Measurements from ENCODE around the gene FSTL4.

FSTL4 gene

DNA sequence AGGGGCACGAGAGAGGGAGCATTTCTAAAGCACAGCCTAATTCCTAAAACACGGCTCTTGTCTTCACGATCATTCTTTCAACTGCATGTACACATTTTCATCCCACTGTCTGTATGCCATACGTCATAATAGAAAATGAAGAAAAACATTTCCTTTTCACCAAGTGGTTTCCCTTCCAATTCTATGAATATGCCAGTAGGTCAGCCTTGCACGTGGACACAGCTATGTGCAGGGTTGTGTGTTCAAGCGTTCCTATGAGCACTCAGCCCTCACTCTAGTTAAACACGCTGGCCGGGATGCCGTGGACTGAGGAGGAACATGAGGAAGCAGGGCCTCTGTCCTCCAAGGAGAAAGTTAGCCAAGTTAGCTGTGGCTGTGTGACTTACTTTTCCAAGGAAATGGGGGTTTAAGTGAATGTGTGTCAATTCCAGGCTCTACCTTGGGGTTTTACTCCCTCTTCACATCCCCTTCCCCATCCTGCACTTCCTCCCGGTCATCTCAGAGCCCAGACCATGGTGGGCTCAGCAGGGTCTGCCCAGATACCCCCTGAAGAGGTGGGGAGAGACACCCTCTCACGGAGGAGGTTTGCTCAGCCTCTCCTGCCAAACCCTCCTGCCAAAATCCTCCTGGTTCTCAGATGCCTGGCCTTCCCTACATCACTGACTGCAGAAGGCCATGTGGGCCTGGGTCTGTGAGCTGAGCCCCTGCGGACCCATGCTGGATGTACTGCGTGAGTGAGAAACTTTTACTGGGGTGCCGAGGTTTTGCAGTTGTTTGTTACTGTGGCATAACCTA, 230.6 kb downstream of the FSTL4 start:
- no peak for DNase-seq

DNA sequence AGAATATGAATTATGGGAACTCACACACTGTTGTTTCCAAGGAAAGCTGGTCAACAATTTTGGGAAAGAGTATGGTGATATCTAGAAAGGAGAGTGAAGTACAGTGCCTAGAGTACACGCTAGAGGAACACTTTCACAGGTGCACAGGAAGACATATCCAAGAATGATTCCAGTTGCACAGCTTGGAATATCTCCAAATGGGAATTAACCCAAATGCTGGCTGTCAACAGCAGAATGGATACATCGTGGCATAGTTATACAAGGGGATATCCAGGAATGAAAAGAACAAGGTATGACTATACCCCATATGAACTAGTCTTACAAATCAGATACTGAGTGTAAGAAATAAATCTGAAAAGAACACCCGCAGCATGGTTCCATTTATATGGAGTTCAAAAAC, 231.3 kb downstream of the FSTL4 start:
- no peak for DNase-seq

DNA sequence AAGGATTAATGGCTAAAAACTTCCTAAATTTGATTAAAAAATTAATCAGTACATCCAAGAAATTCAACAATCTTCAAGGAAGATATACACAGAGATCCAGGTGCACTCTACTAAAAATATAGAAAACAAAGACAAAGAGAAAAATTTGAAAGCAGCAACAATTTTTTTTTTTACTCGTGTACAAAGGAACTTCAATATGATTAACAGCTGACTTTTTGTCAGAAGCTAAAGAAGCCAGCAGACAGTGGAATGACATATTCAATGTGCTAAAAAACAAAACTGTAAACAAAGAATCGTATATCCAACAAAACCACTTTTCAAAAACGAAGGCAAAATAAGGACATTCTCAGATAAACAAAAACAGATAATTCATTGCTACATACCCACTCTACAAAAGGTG, 234.6 kb downstream of the FSTL4 start:
- DNase-seq, result no peak

DNA sequence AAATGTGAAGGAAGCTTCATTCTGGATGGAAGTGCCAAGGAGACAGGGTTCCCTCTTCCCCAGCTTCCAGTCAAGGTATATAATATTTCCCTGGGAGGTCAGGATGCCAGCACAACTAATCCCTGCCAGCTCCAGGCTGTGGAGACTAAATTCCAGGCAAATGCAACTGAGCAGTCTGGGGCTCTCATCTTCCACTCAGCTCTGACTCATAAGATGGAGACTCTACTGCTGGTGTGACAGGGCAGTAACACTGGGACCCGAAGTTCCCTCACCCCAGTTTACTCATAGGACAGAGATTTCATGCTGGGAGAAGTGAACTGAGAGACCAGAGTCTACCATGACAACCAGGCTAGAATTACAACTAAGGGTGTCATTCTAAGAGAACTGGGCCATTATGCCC, 235.4 kb downstream of the FSTL4 start:
- no peak for DNase-seq

DNA sequence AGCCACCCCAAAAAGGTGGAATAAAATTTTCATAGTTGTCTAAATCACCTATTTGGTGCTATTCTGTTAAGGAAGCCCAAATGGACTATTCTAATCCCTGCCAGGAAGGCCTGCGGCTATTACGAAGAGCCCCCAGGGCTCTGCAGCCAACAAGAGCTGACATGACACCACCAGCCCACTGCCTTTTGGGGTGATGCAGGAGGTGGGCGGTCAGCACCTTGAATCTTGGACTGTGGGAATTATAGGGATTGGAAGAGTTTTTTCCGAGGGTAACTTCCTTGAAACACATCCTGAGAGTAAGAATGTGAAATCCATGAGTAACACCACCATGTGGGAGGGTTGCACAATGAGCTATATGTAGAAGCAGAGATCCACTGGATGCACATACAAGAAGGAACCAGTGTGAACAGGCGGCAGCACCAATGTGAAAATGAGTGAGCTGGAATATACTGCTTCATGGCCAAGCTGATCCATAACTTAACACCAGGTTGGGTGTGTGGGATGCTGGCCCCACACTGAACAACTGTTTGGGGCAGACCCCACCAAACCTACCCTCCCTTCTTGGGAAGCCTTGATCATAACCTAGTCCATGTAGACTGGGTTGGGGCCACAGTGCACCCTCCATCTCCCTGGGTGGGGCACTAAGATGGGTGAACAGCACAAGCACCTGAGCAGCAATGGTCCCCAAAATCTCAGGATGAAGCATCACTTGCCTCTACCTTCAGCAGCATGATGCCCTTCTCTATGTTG, 239.0 kb downstream of the FSTL4 start:
- DNase-seq, result no peak

DNA sequence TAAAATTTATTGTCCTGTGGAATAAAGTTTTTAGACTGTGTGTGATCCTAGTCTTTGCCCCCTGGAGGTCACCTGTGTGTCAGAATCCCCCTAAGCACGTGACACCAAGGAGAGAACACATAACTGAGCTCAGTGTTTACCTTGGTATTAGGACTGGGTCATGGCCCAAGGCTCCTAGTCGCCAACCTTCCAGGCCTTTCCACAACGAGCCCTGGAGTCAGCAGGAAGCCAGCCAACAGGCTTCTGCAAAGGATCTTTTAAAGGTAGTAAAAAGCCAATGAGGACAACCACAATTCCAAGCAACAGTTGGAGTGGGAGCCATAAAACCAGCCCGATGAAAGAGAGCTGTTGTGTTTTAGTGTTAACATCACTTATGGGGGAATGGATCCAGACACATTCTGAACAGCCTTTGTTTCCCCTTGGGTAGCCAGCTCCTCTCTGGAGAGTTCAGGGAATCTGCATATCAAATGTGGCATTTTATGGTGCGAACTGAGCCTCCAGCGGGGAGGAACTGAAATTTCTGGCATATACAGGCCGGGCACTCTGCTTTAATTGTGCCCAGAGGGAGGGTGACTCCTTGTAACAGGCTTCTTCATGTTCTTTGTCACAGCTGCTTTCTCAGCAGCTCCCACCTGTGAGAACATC, 239.9 kb downstream of the FSTL4 start:
- DNase-seq, result no peak

DNA sequence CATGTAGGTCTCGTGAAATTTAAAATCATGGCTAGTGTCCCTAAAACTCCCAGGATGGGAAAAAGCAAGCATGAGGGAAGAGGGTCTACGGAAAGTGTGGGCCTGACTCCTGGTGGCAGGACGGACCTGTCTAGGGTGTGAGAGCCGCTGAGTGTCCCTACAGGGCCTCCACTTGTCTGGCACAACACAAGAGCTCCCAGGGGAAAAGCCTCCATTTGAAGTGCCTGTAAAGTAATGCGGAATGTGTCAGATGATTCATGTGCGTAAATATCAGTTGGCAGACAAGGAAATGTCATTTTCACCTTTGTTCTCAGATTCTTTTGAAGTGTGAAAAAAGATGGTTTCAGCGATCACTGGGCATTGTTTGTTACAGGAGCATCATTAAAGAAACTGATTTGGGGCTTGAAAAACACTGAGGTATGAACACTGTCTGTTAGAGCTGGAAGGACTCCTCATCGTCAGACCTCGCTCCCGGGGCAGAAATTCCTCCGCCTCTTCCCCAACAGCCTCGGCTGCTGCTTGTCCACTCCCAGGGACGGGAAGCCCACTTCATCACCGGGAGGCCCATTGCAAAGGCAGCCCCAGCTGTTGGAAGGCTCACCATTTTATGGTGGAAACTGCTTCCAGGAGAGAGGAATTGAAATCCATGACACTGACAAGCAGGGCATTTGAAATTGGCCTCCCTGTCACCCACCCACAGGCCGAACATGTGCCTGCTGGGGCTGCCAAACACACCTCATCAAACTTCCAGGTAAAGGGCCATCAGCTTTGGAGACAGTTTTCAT, 240.8 kb downstream of the FSTL4 start:
- DNase-seq, result no peak

DNA sequence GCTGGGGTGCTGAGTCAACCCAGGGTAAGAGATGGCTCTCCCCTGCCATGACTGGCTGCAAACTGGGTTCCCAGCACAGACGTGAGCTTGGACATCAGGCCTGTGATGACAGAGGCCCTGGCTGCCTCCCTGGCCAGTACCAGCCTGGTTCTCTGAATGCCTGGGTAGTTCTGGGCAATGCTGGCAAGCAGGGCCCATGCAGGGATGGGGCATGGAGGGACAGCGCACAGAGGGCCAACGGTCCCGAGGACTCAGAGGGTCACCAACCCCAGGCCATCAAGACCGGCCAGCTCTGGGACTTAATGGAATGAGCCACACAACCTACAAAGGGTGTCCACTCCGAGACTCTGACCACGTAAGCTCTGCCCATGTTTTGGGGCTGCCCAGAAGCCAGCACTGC, 241.4 kb downstream of the FSTL4 start:
- DNase-seq, result no peak

DNA sequence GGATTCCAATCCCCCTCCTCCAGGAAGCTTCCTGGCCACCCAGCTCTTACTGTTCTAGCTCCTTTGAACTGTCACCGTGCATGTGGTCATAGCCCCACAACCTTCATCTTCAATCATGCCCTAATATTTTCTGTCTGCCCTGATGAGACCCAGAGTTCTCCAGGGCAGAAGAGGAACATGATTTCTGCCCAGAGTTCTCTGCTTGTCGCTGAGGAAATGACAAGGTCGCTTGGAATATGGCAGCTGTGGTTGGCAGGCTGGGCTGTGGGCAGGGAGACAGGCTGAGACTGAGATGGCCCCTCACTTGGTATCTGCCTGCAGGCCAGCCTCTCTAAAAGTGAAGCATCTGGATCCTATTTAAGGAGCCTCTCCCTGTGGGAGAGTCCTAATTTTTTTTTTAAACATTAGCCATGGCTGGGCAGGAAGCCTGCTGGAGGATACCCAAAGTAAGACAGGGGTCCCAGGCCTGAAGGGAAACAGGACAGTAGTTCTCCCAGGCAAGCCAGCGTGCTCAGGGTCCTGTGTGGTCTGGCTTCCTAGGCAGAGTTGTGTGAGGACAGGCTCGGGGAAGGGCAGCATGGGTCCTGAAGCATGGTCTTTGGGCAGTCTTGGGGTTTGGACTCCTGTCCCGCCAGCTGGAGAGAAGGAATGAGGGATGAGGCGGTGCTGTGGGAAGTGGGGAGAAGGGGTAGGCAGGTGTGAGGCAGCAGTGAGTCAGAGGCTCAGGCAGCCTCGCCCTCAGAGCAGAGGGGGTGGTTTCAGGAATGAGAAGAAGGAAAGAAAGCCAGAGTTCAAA, 242.1 kb downstream of the FSTL4 start:
- no peak for DNase-seq

DNA sequence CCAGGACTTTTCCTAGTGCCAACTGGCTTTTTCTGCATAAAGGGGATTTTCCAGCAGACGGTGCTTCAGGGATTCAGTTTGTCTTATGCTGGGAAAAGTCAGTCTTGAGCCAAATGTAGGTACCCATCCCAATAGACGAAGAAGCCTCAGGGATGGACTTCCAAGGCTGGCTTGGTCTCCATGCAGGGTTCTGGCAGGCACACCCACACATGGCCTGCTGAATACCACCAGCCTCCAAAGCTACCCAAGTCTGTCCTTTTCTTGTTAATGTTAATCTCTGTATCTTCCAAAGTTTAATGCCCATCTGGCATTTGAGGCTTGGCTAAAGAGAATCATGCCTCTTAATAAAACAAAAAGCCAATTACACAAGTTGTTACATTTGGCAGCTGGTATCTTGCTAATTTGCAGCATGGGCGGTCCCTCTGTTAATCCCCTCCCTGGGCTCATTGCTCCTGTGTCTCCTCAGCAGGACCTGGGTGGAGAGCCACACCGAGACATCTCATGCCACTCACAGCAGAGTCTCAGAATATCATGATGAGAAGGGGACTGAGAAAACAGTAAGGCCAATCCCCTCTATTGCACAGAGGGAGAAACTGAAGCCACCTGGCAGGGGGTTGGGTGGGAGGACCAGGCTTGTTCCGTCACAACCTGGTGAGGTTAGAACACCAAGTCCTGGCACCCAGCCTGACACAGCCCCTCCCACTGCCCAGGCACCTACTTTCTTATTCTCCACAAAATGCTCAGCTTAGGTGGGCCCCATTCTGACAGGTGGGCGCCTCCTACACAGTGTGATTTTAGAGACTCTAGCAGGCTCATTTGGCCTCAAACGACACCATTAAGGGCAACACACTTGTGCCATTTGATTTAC, 243.2 kb downstream of the FSTL4 start:
- no peak for DNase-seq

DNA sequence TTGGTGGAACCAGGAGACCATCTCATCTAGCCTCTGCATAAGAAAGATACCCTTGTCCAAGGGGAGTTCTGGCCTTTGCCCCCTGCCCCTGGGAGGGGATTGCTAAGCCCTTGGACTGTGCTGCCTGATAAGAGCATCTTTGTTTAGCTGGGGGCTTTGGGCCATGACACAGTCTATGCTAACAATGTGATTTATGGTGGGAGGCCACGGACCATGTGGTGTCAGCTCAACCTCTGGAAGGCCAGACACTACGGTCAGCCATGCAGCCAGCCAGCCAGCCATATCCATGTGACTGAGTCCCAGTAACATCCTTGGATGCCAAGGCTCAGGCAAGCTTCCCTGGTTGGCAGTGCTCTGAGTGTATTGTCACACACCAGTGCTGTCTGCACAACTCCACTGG, 244.4 kb downstream of the FSTL4 start:
- no peak for DNase-seq

DNA sequence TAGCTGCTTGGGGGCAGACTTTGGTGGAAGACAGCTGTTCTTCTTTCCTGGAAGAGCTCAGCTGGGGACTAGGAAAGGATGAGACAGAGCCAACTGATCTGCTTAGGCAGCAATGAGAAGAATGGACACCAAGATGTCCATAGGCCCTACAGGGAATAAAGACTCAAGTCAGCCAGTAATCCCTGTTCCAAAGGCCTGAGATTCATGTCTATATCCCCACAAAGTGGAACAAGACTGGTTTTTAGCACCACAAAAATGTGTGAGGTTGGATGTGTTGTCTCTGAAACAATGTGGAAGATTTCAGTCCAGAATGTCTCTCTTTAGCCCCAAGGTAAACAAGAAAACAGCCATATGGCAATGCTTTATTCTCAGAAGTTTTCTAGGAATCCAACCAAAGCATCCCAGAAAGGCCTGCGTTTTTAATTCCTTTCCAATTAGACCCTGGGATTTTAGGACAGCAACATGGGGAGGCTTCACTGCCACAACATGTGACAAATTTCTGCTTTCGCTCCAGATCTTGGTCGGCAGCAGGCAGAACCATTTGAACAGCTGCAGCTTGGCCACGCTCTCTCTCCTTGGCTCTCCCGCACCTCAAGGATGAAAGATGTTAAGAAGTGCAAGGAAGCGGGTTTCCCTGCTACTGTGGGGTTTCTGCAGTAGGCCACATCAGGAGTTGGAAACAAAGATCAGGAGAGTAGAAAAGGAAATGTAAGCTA, 245.1 kb downstream of the FSTL4 start:
- no peak for DNase-seq

DNA sequence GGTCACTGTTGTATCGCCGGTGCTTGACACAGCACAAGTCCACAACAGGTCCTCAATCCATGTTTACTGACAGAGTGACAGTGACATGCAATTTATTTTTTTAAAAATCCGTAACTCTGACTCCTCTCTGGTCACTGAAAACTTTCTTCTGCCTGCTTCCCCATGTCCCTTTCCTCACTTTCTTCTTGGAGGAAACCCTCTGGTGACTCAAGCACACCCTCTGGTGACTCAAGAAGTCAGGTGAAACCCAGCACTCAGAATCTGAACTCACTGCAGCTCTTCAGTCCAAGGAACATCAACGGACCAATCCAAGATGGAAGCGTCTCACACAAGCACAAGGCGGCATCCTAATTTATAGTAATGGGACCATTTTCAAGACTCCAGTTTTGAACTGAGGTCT, 245.9 kb downstream of the FSTL4 start:
- no peak for DNase-seq

DNA sequence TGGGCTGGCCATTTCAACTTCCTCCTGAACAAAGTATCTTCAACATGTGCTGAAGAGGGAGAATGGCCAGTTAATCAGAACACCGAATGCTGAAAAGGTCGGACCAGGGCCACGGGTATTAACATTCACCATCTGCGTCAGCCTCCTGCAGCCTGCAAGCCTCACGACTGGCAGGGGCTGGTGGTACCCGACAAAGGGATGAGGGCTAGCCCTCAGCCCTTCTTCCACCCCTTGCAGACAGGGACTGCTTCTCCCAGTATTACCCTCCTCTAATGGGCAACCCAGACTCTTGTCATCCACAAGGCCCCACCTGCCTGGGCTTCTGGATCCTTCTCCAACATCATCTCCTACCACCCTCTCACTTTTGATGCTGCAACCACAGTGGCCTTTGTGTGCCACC, 246.6 kb downstream of the FSTL4 start:
- DNase-seq, result no peak

DNA sequence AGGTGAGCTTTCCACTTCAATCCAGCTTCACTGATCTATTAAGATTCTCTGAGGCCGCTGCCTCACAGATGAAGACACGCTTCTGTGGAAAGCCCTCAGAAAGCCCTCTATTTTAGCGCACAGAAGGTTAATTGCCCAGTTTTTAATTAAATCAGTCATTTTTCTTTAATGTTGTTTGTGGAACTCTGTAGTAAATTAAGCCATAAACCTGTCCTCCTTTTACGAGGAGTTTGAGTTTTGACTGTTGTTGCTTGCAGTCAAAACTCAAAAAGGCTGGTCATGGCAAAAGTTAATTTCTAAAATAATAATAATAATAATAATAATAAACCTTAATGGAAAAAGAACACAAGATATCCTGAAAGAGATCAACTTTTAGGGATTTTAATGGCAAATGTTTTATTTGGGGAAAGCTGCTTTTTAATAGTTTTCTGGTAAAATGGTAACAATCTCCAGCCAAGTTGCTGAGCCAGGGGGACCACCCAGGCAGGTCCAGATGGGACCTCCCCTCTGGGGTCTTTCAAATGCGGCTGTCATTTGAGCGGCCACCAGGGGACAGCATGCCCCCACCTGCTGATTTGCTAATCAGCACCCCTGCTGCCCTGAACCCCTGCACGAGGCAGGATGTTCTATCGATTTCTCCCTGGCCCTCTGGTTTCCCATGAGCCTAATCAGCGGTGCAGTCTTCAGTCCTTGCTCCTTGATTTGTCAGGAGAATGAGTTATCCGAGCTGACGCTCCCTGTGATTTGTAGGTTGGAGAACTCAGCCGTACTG, 247.2 kb downstream of the FSTL4 start:
- DNase-seq, result no peak

DNA sequence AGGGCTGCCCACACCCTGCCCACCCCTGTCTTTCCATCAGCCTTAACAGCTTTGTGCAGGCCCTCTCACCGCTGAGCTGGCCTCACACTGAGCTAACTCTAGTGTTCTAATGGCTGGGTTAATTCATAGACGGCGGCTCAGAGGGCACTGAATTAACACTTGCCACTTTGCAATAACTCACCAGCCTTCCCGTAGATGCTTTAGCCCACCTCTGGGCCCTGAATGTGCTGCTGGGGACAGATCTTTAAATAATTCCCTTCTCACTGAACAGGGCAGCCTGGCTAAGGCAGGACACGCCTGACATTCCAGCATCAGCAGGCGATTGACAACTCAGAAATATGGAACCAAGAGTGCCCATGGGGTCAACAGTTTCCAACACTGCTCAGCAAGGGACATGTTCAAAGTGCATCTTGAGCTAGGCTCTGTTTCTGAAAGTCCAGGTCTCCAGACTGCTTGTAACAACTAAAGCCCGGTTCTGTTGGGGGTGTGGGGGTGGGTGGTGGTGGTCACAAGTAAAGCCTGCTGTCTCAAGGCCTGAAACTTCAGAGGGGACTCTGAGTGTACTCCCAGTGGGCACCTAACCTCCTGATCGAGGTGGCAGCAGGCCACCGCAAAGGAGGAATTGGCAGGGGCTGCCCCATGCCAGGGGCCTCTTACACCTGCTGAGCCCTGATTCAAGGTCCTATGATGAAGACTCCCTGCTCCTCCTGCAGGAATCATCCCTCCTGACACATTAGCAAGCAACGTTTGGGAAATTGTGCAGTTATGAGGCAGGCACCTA, 248.3 kb downstream of the FSTL4 start:
- DNase-seq, result no peak

DNA sequence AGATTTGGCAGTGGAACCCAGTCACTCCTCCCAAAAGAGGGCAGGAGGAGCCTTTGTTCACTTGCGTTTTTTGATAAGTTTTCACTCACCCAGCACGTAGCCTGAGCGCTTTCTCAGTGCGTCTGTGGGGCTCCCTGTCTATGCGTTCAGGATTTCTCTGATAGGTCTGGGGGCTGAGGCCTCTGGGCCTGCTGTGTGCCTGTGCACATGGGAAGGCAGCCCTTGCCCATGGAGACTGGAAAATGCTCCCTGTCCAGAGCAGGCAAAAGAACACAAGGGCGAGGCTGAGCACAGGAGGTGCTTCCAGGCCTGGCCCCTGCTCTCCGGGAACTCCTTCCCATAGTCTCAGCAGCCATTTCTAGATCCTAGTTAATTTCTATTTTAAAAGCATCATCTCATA, 249.9 kb downstream of the FSTL4 start:
- no peak for DNase-seq

DNA sequence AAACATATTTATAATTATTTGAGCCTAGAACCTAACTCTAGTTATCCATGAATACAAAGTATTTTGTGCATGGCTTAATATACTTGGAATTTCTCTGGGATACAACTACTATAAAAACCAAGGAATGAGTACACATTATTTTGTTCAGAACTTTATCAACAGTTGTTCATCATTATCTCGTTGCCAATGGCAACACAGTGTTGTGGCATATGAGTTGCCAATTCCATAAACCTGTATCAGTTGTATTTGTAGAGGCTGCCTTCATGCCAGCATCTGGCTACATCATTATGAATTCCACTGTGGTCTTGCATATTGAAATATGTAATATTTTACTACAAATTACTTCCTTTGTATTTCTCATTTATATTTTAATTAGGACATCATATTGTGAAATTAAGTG, 250.4 kb downstream of the FSTL4 start:
- no peak for DNase-seq

Data from CD4-positive, alpha-beta T cell treated with Interleukin-12 subunit alpha and Interleukin-12 subunit beta, for 1 hour (primary cell).